Measurements from ENCODE around the gene RBPJ. TPM values are rescaled to one million over a fixed set of nuclear protein-coding genes. Genes with fewer than 3 reads are reported as not detected.

The RBPJ gene
- total RNA-seq, 2 donors from 2014 or later, result 31.4 to 41.0 TPM

DNA sequence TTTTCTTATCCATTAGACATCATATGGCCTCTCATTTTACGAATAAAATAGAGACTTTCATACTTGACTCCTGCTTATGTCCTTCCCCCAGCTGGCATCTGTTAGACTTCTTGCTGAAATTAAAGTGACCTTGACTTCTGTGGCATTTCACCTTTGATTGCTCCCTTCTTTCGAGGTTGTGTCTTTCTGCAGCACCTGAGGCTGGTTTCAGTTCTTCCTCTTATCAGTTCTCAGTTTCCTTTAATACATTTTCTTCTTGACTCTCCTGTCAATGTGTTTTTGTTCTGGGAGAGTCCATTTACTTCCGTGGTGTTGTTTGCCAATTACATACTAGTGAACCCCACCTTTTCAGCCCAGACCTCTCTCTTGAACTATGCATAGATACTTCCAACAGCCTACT is 81.6 kb downstream of the RBPJ start:
- H3K4me3 ChIP-seq, result no peak overlapping the region
- H3K4me1 ChIP-seq, result peaks cover 0 to 4% of the 10 kb centered on the region in 2 donors
- H3K27ac ChIP-seq, result no peak overlapping the region
- H3K36me3 ChIP-seq, result peaks cover 6% of the 10 kb centered on the region
- H3K9me3 ChIP-seq, result peaks cover 0 to 11% of the 10 kb centered on the region in 2 donors
- H3K27me3 ChIP-seq, result no peaks in the 10 kb centered on the region
- DNase-seq (ENCODE audit: low spot score), result no peak
- TF ChIP-seq, protein P1, sequence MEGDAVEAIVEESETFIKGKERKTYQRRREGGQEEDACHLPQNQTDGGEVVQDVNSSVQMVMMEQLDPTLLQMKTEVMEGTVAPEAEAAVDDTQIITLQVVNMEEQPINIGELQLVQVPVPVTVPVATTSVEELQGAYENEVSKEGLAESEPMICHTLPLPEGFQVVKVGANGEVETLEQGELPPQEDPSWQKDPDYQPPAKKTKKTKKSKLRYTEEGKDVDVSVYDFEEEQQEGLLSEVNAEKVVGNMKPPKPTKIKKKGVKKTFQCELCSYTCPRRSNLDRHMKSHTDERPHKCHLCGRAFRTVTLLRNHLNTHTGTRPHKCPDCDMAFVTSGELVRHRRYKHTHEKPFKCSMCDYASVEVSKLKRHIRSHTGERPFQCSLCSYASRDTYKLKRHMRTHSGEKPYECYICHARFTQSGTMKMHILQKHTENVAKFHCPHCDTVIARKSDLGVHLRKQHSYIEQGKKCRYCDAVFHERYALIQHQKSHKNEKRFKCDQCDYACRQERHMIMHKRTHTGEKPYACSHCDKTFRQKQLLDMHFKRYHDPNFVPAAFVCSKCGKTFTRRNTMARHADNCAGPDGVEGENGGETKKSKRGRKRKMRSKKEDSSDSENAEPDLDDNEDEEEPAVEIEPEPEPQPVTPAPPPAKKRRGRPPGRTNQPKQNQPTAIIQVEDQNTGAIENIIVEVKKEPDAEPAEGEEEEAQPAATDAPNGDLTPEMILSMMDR (IDR thresholded peaks at IDR 0.05), result no peak

DNA sequence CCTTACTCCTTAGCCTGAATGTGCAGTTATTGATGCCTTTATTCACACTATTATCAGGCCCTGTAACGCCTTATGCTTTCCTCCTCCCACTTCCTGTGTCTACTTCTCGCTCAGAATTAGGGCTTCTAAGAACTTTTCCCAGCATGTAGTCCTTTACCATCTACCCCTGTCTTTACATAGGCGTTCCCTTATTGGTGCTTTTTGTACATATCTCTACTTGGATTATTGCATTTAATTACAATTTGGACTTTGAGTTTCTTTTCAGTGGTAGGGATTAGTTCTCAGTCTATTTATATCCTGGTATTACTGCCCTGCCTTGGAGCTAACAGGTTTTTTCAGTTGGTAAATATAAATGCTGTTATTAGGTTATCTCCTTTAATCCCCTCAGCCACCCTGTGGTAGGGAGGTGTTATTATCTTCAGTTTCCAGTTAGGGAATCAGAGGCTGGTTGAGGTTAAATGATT is 84.0 kb downstream of the RBPJ start:
- TF ChIP-seq, protein P1 (IDR thresholded peaks at IDR 0.05), result peak in 1 of 2 donors; percentile 38
- Histone ChIP-seq H3K9me3 (peaks cover 0 to 11% of the 10 kb centered on the region in 2 donors), H3K4me1 (peaks cover 0 to 4% of the 10 kb centered on the region in 2 donors), H3K36me3 (peaks cover 6% of the 10 kb centered on the region), H3K27me3 (no peaks in the 10 kb centered on the region), H3K4me3 (no peak overlapping the region), H3K27ac (no peak overlapping the region)
- DNase-seq (ENCODE audit: low spot score), result no peak

DNA sequence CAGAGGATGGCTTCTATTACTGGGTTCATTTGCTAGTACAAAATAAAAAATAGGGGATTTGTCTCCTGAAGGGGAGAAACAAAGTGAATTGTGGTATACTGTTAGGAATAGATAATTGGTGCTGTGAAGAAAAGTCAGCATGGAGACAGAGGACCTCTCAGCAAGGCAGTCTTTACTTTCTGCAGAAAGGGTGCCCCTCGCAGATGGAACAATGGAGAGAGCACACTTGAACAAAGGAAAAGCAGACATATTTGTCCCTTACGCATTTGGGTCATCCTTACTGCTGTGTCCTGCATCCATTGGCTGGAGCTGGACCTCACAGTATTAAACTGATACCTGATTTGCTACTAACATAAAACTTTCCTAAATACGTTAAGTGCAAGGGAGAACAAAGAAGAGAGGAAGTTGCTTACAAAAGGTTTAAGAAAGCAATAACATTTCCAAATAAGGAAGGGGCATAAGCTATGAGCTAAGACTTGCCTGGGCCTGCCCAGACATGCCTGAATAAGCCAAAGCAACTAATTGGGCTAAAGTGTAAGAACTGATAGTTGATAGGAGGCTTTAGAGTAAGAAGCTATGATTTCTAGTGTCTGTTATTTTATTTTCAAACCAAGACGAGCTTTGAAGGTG is 85.6 kb downstream of the RBPJ start:
- peaks cover 0 to 11% of the 10 kb centered on the region in 2 donors for H3K9me3 ChIP-seq
- H3K36me3 ChIP-seq, result peaks cover 6% of the 10 kb centered on the region
- peaks cover 0 to 4% of the 10 kb centered on the region in 2 donors for H3K4me1 ChIP-seq
- TF ChIP-seq, protein P1 (IDR thresholded peaks at IDR 0.05), result no peak
- H3K27me3 ChIP-seq, result no peaks in the 10 kb centered on the region
- DNase-seq (ENCODE audit: low spot score), result no peak
- no peak overlapping the region for H3K4me3 ChIP-seq
- H3K27ac ChIP-seq, result no peak overlapping the region

DNA sequence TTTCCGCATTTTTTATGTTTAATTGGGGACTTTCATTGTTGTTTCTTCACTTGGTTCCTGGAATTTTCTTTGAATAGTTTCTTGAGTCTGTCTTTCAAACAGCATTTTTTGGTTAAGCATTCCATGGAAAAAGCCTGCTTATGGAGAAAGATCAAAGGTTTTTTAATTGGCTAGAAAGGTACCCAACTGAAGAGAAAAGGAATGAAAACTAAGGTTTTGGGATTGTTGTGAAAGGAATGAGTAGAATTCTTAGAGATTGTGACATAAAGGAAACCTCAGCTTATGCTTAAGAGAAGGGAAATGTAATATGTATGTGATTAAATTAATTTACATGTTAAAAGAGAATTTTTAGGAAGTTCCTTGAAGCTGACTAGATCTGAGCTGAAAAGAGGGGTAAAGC is 86.7 kb downstream of the RBPJ start:
- peaks cover 6% of the 10 kb centered on the region for H3K36me3 ChIP-seq
- no peaks in the 10 kb centered on the region for H3K27me3 ChIP-seq
- DNase-seq (ENCODE audit: low spot score), result no peak
- peaks cover 0 to 11% of the 10 kb centered on the region in 2 donors for H3K9me3 ChIP-seq
- TF ChIP-seq, protein P1 (IDR thresholded peaks at IDR 0.05), result no peak
- no peak overlapping the region for H3K4me3 ChIP-seq
- peaks cover 0 to 9% of the 10 kb centered on the region in 2 donors for H3K4me1 ChIP-seq
- H3K27ac ChIP-seq, result no peak overlapping the region

DNA sequence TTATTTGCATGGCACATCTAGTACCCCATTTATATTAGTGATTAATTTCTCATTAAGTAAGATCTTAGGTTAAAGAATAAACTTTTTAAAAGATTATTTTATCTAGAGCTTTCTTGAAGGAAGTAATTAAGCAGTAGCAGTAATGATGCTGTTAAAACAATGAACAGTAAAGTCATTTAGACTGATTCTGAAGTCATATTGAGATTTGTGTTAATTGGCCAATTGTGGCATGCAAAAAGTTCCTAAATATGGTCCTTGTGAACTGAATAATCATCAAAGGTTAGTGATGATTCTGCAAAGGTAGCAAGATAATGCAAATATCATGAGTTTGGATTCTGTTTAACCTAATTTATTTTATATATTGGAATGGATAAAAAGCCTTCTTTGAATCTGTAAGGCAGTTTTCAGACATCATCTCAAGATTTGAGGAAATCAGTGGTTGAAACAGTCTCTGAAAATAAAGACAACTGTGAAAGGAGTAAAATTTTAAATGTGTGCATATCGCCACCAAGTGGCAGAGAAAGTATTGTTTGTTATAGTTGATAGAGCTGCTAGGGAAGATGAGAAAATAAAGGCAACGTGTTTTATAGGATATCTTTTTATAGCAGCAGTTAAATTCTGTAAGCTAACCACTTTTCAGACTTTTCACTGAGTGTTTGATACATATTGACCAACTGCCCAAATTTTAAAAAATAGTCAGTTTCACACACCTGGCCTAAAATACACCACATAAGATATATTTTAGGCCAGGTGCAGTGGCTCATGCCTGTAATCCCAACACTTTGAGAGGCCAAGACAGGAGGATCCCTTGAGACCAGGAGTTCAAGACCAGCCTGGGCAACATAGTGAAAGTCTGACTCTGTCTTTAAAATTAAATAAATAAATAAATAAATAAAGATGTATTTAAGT is 89.8 kb downstream of the RBPJ start:
- no peak for DNase-seq (ENCODE audit: low spot score)
- TF ChIP-seq, protein P1 (IDR thresholded peaks at IDR 0.05), result peak; percentile 50 to 78
- Histone ChIP-seq H3K27ac (no peak overlapping the region), H3K4me3 (no peak overlapping the region), H3K36me3 (peaks cover 10% of the 10 kb centered on the region), H3K9me3 (peaks cover 0 to 10% of the 10 kb centered on the region in 2 donors), H3K4me1 (peaks cover 0 to 12% of the 10 kb centered on the region in 2 donors), H3K27me3 (no peaks in the 10 kb centered on the region)

All from right atrium auricular region (tissue), 2 donors.